Upper lobe of left lung (tissue), 4 donors: ENCODE results near the gene SERPINA3.

Source experiments
- CTCF ChIP-seq, 6 experiments: fragments of 450-650 bp in 4 of 6; fragments of 200-600 bp in 2 of 6; sonication (generic) in 2 of 6; IDR thresholded peaks; one replicate each; pipeline ENCODE4 v1.5.1; 2016 to 2019; ENCODE audit warnings: antibody characterized with exemption in 6 of 6
- POLR2A ChIP-seq, 4 donors: fragments of 450-650 bp; IDR thresholded peaks; one replicate each; pipeline ENCODE4 v1.5.1; 2016 to 2017; ENCODE audit warnings: antibody characterized with exemption in 4 of 4, mild to moderate bottlenecking in 2 of 4
- POLR2AphosphoS5 ChIP-seq, 2 donors: sonication (generic); formaldehyde crosslinking; IDR thresholded peaks; one replicate each; pipeline ENCODE4 v1.5.1; 2017; ENCODE audit warnings: antibody characterized with exemption in 2 of 2

GRCh38 chr14:94596361-94596760, 15.8 kb upstream of the SERPINA3 start:
- TF ChIP-seq CTCF (IDR thresholded peaks at IDR 0.05) = no peak
- no peak for TF ChIP-seq POLR2AphosphoS5 (IDR thresholded peaks at IDR 0.05)
- no peak for TF ChIP-seq POLR2A (IDR thresholded peaks at IDR 0.05)
